ENCODE data around the gene MARVELD3. TPM values are rescaled to one million over a fixed set of nuclear protein-coding genes. Genes with fewer than 3 reads are reported as not detected.

The MARVELD3 gene
- total RNA-seq, 1 experiment from 2014 or later = 27.0 TPM

- Histone ChIP-seq H3K56ac (ENCODE audit: insufficient read length, low read depth, low read length) (no peak overlapping the region), H3K14ac (ENCODE audit: insufficient read depth, low read length) (no peak overlapping the region), H3T11ph (ENCODE audit: low read length) (no peak overlapping the region), H2BK15ac (ENCODE audit: low read depth, low read length) (no peak overlapping the region), H3K18ac (ENCODE audit: insufficient read length, low read depth, low read length) (no peak overlapping the region), H3K27ac (ENCODE audit: insufficient read length, low read depth, low read length) (no peak overlapping the region), H4K20me1 (ENCODE audit: control insufficient read depth, insufficient read depth, insufficient read length) (no peaks in the 10 kb centered on the region), H3K23ac (ENCODE audit: insufficient read length, low read depth, low read length) (no peak overlapping the region), H3K23me2 (ENCODE audit: insufficient read length, low read depth, low read length, poor library complexity, severe bottlenecking) (no peaks in the 10 kb centered on the region), H3K79me1 (ENCODE audit: insufficient read depth, low read depth, low read length, poor library complexity, severe bottlenecking) (no peaks in the 10 kb centered on the region), H3K9me3 (ENCODE audit: control insufficient read depth, low read depth, low read length) (no peaks in the 10 kb centered on the region), H4K91ac (ENCODE audit: insufficient read length, low read depth, low read length) (no peak overlapping the region), H4K8ac (replicated peaks; ENCODE audit: insufficient read length, low read depth, low read length) (no peak overlapping the region), H2AFZ (ENCODE audit: low read length) (no peak overlapping the region), H3K79me2 (ENCODE audit: insufficient read depth, low read length) (no peaks in the 10 kb centered on the region), H3K4ac (ENCODE audit: low read depth, low read length) (no peak overlapping the region), H2AK5ac (ENCODE audit: insufficient read length, low read length) (no peak overlapping the region), H4K5ac (ENCODE audit: insufficient read length, low read depth, low read length) (no peak overlapping the region), H2BK120ac (ENCODE audit: low read depth, low read length, poor library complexity, severe bottlenecking) (no peak overlapping the region), H3K27me3 (ENCODE audit: insufficient read depth, low read length) (no peaks in the 10 kb centered on the region), H2BK20ac (ENCODE audit: low read depth, low read length, poor library complexity, severe bottlenecking) (no peak overlapping the region), H2BK5ac (ENCODE audit: insufficient read length, low read length) (no peak overlapping the region), H3K4me2 (ENCODE audit: insufficient read depth, insufficient read length, low read length) (no peak overlapping the region), H3K9ac (ENCODE audit: extremely low read depth, insufficient read length, low read length) (no peak overlapping the region), H3K4me1 (ENCODE audit: insufficient read depth, low read length) (no peaks in the 10 kb centered on the region), H2BK12ac (ENCODE audit: insufficient read length, low read depth, low read length) (no peak overlapping the region)
- no peak overlapping the region; a peak in 1 of 7 replicates for H3K27ac Mint-ChIP-seq
- no peaks in the 10 kb centered on the region for H3K9me3 Mint-ChIP-seq
- no peaks in the 10 kb centered on the region for H3K27me3 Mint-ChIP-seq (ENCODE audit: low read depth)
- peaks cover 21 to 68% (median 49%) of the 10 kb centered on the region in 3 experiments; a peak in 6 of 7 replicates for H3K36me3 Mint-ChIP-seq (ENCODE audit: insufficient read depth in 1 of 3, low read depth in 3 of 3)
- no peak overlapping the region for H3K4me3 Mint-ChIP-seq
- DNase-seq = no peak
- TF ChIP-seq CTCF (conservative IDR thresholded peaks at IDR 0.05) = no peak
- WGBS (ENCODE audit: extremely low coverage, insufficient read length, low lambda C conversion rate) = no CpG with 5 or more reads among the region's 4 CpGs
- no peaks in the 10 kb centered on the region; a peak in 1 of 4 replicates for H3K4me1 Mint-ChIP-seq
These were observed 32.8 kb downstream of the MARVELD3 start for GRCh38 chr16:71658771-71659170.

Data from H9 (cell line).